CD4-positive, alpha-beta T cell treated with Interleukin-15 for 1 hour (primary cell): Measurements from ENCODE around the gene LYPD8.
"Not testable (repeated sequence)": the region's sequence is repeated elsewhere in the genome, so short reads cannot be mapped to it uniquely, and the experiment has no call there.

Source experiments
- DNase-seq: peaks from one replicate; pipeline ENCODE4 v3.0.0-alpha.2; 2020

The LYPD8 gene, protein sequence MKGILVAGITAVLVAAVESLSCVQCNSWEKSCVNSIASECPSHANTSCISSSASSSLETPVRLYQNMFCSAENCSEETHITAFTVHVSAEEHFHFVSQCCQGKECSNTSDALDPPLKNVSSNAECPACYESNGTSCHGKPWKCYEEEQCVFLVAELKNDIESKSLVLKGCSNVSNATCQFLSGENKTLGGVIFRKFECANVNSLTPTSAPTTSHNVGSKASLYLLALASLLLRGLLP

DNA sequence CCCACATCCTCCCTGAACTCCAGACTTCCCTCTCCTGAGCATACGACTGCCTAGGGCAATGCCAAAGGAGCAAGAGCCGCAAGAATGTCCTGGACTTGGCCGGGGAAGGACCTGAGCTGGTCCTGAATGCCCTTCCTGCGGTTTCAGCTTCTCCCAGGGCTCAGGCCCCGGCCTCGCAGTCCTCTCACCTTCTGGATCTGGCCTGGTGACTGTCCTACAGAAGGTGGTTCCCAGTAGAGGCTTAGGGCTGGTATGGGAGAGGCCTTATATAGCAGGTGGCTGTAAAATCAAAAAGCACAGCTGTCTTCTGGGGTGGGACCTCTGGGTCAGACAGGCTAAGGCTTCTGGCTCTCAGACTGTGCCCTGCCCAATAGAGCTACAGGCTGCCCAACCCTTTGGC is at the start of gene LYPD8:
TSS of gene LYPD8 (minus strand) at position 243 of the 400 bp plus-strand sequence. CDS start 4,678 bp downstream, outside the sequence.
- DNase-seq = no peak

GRCh38 chr1:248804771-248805681 is 49.5 kb upstream of the LYPD8 start:
- peak; percentile 44 for DNase-seq

GRCh38 chr1:248803501-248803900 is 47.9 kb upstream of the LYPD8 start:
- not testable (repeated sequence) for DNase-seq

- no peak for DNase-seq
These were observed 46.9 kb upstream of the LYPD8 start for GRCh38 chr1:248802454-248802853.

DNA sequence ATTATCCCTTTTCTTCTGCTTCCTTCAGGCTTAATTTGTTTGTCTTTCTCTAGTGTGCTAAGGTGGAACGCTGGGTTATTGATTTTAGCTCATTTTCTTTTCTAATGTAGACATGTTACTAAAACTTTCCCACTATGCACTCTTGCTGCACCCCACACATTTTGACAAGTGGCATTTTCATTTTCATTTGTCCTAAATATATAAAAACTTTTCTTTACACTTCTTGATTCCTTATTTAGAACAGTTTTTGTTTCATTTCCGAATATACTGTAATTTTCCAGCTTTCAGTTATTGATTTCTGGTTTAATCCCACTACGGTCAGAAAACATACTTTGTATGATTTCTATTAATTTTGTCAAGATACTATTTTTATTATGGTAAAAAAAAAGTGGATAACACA is 44.9 kb upstream of the LYPD8 start:
- no peak for DNase-seq

DNA sequence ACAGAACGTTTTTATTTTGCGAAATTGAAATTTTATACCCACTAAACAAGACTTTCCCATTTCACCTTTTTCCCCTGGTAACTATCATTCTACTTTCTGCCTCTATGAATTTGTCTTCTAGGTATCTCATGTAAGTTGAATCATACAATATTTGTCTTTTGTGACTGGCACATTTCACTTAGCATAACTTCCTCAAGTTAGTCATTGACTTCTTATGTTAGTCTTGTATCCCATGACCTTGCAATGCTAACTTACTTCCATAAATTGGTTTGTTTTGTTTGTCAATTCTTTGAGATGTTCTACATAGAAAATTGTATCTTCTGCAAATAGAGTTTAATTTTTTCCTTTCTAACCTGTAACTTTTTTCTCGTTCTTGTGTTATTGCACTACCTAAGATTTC is 43.2 kb upstream of the LYPD8 start:
- no peak for DNase-seq

GRCh38 chr1:248794663-248795062 is 39.1 kb upstream of the LYPD8 start:
- DNase-seq = not testable (repeated sequence)

DNA sequence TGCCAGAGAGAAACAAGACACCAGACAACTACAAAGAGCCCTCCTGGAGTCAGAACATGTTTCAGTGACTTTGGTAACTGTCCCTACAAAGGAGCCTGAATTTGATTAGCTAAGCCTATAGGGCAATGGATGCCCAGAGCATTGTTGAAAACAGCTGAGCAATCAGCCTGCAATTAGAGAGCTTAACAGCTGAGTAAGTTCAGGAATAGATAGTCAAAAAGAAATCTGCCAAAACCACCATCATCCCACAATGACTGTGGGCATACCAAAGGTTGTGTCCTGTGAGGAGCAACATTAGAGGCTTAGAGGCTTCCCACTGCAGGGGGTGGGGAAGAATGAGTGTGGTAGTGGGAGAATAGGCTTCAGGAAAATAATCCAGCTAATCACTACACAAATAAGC is 38.0 kb upstream of the LYPD8 start:
- DNase-seq = no peak

GRCh38 chr1:248792342-248792741 is 36.8 kb upstream of the LYPD8 start:
- no peak for DNase-seq

- no peak for DNase-seq
These were observed 35.5 kb upstream of the LYPD8 start for GRCh38 chr1:248791010-248791409.

DNA sequence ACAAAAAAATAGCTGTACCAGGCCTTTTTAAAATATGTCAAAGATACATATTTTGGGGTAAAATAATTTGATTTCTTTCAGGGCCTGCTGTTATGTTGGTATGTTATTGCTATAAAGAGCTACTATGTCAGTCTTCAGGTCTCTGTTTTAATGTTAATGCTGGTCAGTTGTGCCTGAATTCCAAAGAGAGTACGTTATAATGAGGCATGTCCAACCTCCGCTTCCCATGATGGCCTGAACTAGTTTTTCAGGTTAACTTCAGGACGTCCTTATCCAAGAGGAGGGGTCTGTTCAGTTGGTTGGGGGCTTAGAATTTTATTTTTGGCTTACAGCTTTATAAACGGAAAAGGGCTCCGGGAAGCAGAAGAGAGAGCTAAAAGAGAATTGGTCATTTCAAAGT is 34.9 kb upstream of the LYPD8 start:
- DNase-seq = no peak

DNA sequence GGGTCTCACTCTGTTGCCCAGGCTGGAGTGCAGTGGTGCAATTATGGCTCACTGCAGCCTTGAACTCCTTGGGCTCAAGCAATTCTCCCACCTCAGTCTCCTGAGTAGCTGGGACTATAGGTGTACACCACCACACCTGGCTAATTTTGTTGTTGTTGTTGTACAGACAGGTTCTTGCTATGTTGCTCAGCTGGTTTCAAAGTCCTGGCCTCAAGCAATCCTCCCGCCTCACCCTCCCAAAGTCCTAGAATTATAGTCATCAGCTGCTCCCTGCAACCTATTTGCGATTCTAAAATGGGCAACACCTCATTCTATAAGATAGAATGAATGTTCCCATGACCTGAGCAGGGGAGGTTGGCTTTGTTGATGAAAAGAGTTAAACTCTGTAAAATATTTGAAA is 33.8 kb upstream of the LYPD8 start:
- not testable (repeated sequence) for DNase-seq

GRCh38 chr1:248788327-248788726 is 32.8 kb upstream of the LYPD8 start:
- no peak for DNase-seq

DNA sequence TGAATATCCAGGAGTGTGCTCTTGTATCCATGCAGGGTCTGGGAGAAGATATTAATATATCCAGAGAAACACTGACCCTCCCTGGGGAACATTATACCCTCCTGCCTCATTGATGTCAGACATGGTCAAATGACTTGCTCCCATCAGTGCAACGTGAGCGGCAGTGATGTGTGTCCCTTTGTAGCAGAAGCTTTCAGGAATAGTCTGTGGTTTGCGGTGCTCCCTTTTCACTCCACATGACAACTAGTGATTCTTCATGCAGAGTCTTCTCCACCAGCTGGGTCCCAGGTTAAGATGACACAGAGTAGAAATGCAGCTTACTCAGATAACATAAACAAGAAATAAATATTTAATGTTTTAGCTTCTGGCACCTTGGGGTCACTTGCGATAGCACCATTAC is 31.9 kb upstream of the LYPD8 start:
- no peak for DNase-seq

GRCh38 chr1:248786156-248786555 is 30.6 kb upstream of the LYPD8 start:
- peak; percentile 19 for DNase-seq

DNA sequence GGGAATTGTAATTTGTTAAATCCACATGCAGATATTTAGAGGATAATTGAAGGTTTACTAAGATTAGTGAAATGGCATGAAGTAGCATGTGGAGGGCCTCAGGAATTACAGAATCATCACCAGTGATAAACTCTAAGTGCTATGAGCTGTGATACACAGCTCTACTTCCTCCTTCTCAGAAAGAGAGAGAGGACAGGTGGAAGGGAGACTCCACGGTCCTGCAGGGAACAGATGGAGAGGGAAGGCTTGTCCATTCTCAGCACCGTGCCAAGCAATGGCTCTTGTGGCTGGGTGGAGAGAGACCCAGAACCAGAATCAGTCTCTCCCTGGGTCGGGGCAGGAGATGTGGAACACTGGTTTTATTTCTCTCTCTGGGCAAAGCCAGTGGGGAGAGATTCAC is 27.8 kb upstream of the LYPD8 start:
- DNase-seq = no peak

DNA sequence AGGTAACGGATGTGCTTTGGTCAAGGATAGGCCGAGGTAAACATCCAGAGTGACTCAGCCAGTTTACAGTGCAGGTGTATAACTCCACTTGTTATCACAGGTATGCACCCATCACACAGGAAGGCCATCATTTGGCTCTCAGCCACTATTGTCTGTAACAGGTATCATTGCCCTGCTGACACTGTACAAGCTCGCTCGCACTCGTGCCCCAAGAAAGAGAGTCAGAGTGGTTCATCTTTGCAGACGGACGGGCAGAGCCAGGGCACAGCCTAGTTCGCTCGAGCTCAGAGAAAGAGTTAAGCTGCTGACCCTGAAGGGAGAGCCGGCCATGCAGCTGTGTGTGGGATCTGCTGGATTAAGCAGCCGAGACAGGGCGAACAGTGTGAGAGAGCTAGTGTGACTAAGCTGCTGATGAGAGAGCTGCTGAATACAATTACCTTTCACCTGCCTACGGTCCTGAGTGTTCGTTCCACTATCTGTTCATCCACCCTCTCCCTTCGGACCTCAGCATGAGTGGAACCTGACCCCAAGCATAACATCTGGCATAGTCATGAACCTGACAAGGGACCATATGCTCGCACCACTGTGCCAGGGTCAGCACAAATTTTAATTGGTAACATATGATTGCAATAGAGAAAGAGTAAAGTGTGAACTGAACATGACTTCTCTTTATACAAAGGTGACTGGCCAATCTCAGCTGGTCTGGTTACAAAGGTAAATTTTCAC is 27.0 kb upstream of the LYPD8 start:
- no peak for DNase-seq

DNA sequence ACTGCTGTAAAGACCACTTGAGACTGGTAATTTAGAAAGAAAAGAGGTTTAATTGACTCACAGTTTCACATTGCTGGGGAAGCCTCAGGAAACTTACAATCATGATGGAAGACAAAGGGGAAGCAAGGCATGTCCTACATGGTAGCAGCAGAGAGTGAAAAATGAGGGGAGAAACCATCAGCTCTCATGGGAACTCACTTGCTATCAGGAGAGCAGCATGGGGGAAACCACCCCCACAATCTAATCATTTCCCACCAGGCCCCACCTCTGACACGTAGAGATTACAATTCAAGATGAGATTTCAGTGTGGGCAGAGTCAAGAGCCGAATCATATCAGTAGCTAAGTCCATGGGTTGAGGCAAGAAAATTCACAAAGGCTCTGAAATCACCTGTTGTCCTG is 23.8 kb upstream of the LYPD8 start:
- DNase-seq = no peak

GRCh38 chr1:248778906-248779305 is 23.3 kb upstream of the LYPD8 start:
- no peak for DNase-seq

DNA sequence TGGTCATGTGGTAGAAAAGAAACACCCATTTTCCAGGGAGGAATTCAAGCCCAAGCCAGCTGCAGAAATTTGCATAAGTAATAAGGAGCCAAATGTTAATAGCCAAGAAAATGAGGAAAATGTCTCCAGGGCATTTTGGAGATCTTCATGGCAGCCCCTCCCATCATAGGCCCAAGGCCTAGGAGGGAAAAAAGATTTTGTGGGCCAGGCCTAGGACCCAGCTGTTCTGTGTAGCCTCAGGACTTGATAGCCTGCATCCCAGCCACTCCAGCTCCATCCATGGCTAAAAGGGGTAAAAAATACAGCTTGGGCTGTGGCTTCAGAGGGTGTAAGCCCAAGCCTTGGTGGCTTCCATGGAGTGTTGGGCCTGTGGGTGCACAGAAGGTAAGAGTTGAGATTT is 21.4 kb upstream of the LYPD8 start:
- no peak for DNase-seq

DNA sequence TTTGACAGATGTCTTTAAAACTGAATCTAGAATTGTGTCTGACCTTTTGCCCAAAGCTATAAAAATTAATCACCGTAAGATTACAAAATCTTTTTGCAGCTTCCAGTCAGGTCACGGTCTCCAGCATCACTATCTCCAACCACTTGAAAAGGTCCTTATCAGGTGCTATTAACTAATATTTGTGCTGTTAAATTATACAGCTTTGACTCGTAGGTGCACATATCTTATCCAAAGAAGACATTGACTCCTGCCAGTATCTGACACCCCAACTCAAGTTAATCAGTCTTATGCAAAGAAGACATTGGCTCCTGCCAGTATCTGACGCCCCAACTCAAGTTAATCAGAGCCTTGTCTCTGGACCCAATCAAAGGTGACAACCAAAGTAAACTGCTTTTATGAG is 19.9 kb upstream of the LYPD8 start:
- DNase-seq = no peak

DNA sequence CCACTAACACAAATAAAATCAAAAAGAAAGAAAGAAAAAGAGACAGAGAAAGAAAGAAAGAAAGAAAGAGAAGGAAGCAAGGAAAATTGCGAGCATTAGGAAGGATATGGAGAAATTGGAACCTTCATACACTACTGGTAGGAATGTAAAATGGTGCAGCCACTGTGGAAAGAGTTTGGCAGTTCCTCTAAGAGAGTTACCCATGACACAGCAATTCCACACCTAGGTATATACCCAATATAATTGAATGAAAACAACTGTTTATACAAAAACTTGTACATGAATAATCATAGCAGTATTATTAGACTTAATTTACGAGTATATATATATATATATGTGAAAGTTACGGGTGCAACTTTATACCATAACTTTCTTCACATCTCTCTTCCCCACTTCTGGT is 4.1 kb upstream of the LYPD8 start:
- DNase-seq = no peak

GRCh38 chr1:248758352-248758751 is 2.8 kb upstream of the LYPD8 start:
- DNase-seq = no peak

GRCh38 chr1:248757784-248758195 is 2.2 kb upstream of the LYPD8 start:
- DNase-seq = no peak
